Activated CD4-positive, alpha-beta T cell treated with anti-CD3 and anti-CD28 coated beads, Interleukin-2, amount 50 U/mL, for 48 hours (primary cell): ENCODE data around the gene EIF3L.
A peak's percentile ranks its signal among the peaks of the same experiment; 100 is the strongest.

Source experiments
- DNase-seq, 2 experiments: peaks; one replicate each; pipeline ENCODE4 v3.0.0-alpha.2; 2020

The EIF3L gene

DNA sequence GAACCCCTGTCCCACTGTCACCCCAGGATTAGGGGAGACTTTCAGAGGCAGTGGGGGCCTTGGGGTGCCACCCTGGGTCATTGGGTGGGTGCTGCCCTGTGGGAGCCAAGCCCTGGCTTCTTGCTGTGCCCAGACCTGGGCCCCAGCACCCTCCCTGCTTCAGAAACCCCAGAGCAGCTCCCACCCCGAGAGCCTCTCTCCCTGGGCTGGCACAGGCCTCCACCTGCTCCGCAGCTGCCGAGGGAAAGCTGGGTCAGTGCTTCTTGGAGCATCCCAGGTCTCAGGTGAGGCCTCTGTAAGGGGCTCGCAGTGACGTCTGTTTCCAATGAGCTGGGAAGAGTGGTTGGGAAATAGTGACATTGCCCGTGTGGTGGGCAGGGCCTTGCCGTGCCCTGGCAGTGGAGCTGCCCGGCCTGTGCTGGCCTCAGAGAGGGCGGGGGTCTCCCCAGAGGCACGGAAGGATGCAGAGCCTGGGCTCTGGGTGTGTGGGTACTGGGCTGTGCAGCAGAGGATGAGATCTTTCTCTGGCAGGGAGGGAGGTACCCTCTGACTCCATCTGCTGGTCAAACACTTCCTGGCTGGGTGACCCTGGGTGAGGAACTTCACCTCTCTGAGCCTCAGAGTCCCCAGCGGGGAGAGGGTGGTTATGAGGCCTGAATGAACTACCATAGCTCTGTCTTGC, 81.2 kb downstream of the EIF3L start:
- DNase-seq: peak; percentile 10 to 18

DNA sequence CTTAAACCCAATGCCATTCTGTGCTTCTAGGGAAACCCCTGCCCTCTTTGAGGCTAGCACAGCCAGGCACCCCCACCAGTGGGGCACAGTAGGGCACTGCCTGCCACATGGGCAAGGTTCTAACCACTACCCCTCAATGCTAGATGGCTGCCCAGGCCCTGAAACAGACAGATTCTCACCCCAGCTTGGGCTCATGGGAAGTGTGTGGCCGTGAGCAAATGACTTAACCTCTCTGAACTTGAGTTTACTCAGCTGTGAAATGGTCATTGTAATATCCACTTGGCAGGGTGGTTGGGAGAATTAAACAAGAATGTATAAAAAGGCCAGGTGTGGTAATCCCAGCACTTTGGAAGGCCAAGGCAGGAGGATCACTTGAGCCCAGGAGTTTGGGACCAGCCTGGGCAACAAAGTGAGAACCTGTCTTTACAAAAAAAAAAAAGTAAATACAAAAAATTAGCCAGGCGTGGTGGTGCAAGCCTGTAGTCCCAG, 81.8 kb downstream of the EIF3L start:
- no peak for DNase-seq

DNA sequence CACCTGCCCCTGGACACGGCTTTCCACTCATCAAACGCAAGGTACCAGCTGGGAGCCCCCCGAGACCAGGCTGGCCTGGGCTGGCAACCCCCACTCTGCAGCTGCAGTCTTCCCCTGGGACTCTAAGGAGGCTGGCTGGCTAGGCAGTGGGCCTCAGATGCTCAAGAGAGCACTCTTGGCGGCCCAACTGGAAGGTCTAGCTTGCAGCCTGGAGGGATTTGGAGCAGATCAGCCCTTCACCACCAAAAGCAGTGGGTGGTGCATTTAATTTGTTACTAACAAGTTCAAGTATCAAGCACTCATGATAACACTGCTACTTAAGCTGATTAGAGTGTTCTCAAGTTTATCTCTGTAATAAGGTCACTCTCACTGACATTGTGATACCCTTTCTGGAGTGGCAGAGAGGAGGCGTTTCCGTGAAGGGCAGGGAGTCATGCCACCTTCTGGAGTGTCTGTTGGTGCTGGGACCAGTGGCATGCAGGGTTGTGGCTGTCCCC, 82.7 kb downstream of the EIF3L start:
- DNase-seq: no peak

DNA sequence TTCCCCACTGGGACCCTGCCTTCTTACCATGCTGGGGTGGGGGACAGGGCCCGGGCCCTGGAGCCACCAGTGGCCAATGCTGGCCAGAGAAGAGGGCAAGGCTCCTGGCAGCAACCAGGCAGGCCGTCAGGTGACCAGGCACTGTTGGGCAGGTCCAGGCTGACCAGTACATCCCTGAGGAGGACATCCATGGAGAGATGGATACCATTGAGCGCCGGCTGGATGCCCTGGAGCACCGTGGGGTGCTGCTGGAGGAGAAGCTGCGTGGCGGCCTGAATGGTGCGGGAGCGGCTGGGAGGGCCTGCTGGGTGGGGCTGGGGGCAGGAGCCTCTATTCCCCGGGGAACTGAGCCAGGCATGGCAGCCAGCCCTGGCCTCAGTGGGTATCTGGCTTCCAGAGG, 83.2 kb downstream of the EIF3L start:
- no peak for DNase-seq

DNA sequence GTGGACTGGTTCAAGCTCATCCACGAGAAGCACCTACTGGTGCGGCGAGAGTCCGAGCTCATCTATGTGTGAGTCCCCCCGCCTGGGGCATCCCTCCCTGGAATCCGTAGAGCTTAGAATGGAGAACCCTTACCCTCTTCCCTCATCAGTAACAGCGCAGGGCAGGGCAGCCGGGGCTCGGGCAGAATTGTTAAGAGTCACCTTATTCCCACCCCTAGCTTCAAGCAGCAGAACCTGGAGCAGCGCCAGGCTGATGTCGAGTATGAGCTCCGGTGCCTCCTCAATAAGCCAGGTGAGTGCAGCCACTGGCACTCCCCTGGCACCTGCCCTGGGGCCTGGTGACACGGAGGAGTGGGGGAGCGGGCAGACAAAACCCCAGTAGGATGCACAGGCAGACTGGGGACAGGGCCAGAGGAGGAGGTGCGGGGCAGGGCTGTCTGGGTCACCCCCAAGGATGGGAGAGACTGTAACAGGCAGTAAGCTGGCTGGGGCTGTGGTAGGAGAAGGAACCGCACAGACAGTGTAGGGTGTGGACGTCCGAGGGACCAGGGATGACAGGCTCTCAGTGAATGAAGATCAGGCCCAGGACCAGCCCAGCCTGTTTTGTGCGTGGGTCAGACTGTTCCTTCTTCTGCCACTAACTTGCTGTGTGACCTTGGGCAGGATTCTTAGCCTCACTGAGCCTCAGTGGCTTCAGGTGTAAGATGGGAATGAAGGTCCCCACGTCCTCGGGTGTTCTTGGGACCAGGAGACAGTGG, 83.8 kb downstream of the EIF3L start:
- DNase-seq: no peak

DNA sequence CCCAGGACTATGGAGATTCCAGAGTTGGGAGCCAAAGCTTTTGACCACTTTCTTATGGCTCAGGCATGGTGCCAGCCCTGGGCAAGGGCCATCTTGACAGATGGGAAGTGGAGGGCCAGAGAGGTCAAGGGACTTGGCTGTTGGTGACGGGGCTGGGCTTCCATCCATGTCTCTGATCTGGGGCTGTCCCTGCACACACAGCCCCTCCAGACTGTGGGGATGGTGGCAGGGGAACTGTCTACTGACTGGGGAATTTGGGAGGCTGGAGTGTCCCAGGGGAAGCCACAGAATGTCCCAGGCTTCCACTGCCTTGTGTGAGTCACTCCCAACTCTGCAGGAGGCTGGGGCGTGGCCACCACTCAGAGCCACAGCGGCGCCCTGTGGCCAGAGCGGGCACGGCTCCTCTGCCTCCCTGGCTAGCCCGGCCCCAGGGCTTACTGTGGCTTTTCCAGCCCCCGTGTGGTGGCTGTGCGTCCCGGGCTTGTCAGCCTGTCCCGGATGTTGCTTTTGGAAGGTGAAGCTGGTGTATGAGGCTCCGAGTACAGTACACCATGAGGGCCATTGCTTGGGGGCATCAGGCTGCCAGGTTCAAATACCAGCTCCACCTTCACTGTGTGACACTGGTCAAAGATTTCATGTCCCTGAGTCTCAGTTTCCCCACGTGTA, 84.6 kb downstream of the EIF3L start:
- DNase-seq: peak; percentile 86 to 91
